Measurements from ENCODE around the gene JMJD1C.

JMJD1C gene

DNA sequence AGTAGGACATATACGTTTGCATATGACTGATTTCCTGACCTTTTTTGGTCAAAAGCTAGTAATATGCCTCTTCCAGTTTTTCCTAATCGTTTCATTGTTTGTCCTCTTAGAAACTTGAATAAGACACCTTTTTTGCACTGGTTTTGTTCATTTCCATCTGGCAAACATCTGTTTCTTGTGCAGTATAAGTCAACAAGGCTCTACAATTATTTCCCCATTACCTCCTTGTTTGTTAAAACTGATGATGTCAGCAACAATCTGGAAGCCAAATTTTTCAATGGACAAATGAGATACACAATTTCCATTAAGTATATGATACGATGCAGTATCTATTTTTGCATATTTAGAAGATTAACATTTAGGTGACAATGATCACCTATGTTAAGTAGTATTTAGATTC is 183.8 kb downstream of the JMJD1C start:
- DNase-seq: no peak

DNA sequence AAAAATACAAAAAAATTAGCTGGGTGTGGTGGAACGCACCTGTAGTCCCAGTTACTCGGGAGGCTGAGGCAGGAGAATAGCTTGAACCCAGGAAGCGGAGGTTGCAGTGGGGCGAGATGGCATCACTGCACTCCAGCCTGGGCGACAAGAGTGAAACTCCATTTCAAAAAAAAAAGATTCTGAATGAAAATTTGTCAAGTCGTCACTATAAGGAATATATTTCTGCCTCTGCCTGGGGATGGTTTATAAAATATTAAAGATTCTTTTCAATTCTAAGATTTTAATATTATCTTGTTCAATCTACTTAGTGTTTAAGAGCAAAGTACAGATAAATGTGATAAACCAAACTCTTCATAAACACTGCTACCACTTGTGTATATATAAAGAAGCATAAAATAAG is 185.4 kb downstream of the JMJD1C start:
- DNase-seq: no peak

DNA sequence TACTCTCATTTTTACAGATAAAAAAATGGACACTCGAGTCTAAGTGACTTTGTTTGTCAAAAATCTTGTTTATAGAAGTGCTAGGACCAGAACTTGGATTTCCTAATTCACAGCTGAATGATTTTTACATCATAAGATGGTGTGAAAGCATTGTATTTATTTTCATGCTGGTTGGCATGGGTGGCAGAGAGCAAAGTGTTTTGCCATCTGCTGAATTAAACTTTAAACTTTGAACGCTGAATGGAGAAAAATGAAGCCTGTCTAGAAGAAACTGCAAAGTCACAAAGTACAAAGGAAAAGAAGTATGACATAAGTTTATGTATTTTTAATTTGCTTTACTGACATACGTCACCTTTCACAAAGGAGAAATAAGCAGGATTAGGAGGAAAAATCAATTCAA is 190.7 kb downstream of the JMJD1C start:
- DNase-seq: no peak

DNA sequence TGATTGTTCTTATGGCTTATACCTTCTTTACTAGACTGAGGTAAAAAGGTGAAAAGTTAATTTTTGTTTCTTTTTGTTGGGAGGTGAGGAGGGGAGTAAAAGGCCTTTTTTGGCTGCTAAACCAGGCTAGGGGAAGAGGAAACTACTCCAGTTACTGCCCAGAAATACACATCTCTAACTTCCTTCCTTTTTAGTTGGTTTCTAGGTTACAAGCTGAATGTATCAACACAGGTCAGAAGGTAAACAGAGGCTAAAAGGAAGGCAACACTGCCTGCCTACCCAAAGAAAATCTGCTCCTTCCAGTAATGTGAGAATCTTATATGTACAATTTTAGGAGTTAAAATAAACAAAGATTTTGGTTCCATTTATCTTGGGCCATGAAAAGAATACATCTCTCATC is 192.2 kb downstream of the JMJD1C start:
- DNase-seq: no peak

DNA sequence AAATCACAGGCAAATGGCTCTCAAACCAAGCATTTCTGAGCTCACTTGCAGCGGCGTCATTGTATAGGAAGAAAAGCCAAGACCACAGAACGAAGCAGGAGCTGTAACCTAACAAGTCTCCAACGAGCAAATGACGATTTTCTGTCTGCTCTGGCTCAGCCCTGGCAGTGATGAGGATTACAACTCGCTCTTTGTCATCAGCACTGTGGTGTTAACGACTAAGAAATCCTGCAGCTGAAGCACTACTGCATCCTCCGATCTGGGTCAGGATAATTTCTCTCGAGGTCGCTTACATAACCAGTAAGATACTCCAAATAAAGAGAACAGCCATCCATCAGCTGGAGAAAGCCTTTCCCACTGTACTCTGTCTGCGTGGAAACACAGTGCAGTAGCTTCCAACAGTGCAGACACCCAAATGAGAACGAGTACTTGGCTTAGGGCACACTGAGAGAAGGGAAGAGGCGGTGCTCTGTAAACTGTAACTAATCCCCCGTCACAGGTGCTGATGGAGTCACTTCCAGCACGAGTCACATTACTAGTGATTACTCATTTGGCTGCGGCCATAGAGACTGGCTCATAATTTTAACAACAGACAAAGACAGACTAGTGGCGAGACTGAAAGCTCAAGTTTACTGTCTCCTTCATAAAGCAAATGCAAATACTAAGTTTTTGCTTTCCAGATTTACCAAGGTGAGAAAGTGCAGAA is 196.8 kb downstream of the JMJD1C start:
- DNase-seq: peak; percentile 80

DNA sequence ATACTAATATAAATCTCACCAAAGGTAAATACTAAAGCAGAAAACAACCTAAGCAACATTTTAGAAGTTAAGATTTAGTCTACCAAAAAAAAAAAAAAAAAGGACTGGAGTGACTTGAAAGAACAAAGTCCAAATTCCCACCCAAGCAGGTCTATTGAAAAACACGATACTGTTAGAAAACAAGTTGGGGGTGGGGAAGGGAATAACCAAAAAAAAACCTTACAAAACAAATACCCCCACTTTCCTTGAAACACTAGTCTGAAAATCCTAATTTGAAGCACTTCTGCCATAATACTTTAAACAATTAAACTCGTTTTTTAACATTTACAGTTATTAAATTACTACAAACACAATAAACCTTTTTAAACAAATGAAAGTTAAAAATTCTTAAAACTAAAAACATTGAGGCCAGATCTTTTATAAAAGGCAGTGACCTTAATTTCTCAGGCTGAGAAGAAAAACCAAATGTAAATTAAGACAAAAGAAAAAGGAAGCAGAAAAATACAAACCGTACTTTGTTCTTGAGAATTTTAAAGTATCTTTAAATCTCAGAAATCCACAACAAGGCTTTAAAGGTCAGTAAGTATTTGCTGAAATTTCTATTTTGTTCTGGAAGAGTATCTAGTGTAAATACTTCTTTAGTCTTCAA is 197.5 kb downstream of the JMJD1C start:
- no peak for DNase-seq

DNA sequence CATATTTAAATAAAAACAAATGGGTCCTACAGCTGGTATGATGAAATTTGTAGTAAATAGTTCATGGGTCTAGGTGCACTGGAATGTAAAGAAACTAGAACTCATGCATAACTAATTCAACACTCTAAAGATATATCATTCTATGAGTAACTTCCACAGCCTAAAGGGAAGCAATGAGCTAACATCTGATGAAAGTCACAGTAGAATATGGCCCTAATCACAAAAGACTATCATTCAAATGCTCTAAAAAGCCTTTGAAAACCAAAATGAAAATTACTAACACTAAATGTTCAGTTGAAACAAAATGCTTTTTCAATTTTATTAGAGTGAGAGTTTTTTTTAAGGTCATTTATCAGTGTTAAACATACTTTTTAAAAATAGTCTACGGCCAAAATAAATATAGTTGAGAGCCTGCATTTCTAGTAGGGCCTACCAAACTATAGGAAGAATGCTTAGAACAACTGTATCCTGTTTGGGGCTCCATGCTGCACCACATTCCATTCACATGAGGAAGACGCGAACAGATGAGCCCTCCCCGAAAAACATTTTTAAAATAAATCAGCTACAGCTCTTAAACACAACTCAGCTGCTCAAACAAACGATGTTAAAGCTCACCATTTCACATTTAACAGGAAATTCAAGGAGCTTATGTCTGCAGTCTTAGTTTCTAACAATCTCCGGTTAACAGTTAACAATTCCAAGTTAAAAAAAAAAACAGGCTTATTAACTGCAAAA is 198.2 kb downstream of the JMJD1C start:
- DNase-seq: peak; percentile 14

DNA sequence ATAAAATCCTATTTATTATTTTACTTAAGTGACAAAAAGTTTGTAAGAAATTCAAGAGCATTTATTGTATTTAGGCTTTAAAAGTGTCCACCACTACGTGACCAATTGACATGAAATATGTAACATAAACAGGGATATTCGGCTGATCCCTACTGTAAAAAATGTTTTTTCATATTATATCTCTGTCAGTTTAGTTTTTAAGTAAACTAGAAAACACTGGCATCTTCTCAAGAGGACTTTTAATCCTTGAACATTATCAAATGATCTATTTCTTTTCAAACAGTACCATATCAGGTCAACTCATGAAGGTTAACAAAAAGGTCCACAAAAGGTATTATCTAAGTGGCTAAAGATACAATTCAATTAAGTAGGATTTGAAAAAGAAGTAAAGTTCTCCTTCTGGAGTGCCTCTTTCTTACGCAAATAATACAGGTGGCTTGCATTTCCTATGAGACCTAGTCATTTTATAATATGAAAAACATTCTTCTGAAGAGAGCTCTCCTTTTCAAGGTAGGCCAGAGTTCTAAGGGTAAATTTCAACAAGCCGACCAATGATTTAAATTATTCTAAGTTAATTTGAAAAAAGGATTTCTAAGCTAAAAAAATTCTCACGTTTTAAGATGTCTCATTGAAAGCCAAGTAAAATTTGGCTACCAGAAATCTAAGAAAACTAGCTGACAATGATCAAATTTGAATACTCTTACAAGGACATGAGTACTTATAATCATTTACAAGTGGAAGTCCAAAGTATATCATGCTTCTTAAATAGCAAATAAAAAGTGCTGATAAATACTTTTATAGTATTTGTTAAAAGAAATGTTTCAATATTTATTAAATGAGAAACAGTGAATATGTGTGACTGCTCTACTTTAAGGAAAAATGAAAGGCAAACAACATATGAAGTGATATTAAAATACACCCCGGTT is 199.1 kb downstream of the JMJD1C start:
- no peak for DNase-seq

DNA sequence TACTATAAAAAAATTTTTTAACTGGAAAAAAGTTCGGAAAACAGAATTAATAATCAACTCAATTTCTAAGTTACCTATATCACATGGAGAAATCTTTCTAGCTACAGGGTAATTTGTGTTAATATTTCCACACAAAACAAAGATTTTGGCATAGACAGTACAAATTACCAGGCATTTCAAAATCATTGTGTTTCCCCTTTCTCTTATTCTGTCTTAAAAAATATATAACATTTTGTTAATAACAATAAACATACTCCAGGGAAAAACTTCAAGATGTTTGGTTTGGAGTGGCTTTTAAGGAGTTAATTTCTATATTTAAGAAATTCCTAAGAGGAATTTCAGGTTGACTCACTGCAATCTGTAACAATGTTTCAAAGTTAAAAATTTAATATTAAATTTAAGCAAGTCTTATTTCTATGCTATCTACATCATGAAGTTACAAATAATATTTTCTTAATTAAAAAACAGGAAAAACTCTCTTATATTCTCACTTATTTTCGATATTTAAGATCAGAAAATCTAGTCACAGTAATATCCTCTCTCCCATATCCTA is 200.0 kb downstream of the JMJD1C start:
- no peak for DNase-seq

DNA sequence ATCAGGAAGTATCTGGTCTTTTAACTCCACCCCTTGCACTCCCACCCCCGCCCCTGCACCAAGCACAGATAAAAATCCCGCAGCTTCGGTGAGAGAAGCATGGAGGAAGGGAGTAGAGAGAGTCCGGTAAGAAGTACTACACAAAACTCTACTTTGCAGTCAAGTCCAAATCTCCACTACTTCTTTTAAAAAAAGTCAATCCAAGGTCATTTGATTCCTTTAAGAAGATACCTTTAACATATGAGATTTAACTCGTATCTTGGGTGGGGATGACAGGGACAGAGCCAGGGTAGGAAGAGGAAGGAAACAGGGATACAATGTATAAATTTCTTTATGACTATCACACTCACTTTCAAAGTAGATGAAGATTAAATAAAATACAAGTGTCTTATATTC is 200.6 kb downstream of the JMJD1C start:
- peak; percentile 44 for DNase-seq

DNA sequence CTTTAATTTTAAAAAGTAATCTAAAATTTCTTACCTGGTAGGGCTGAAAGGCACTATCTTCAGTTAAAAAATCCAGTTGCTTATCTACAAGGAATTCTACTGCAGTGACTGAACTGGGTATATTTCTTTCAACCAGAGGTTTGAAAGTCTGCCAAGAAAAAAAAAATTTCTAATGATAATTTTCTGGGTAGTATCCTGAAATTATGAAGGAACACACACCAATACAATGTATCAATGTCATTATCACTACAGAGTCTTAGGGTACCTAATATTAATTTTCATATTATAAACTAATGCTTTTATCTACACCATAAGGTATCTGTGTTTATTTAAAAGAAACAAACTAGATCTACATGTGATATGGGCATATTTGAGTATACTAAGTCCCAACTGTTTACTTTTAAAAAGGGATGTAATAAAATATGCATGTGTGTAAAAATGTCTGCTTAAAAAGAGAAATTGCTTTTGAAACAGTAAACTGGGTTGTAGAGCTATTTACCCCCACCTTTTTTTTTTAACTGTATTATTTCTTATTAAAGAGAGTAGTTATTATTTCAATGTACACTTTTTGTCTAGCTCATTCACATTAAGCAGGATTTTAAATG is 201.1 kb downstream of the JMJD1C start:
- DNase-seq: no peak

DNA sequence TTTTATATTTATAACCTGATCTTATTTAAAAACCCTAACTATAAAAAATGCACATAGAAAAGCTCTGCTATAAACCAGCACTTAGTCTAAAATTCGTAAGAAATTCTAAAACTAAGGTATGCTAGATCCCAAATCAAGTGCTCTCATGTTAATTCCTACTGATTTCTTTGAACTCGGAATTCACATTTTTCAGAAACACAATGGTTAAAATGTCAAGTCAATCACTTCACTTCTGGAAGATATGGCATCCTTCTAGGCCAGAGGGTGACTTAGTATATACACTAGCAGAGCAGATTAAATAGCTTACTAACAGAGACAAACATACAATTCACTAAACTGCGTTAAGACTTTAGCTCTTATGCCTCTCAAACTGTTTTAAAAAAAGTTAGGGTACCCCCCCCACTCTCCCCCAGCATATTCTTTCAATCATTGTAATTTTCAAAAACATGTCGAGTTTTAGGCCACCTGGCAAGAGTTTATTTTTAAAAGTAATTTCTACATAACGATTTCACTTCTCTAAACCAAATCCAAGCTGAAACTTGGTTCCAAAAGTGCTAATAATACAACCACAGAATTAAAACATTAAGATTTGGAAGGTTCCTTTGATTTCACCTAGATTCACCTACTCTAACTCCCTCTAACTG is 203.2 kb downstream of the JMJD1C start:
- DNase-seq: no peak

DNA sequence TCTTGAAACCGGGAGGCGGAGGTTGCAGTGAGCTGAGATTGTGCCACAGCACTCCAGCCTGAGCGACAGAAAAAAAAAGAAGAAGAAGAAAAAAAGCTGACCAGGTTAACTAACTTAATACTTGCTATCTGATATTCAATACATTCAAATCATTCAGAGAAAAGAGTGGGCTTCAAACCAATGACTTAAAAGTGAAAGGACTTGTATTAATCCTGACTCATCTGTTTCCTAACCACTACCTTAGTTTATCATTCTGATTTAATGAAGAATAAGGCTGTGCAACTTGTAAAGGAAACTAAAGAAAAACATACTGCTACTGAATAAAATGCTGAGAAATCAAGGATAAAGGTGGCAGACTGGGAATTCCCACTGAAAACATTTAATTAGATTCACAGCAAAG is 204.3 kb downstream of the JMJD1C start:
- no peak for DNase-seq

DNA sequence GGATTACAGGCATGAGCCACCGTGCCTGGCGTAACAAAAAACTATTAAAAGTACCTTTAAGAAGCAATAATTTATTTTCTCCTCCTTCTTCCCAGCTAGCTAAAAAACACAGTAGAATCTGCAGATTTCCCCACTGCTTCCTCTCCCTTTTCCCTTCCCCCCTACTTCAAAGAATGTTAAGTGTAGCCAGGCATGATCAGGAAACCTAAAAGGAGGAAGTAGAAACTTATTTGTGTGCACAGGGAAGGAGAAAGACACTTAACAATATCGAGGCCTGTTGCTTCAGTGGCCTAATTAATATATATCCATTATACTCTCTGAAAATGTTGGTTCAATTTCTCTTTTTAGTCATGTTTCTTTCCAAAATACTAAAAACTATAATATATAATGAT is 204.9 kb downstream of the JMJD1C start:
- DNase-seq: no peak

DNA sequence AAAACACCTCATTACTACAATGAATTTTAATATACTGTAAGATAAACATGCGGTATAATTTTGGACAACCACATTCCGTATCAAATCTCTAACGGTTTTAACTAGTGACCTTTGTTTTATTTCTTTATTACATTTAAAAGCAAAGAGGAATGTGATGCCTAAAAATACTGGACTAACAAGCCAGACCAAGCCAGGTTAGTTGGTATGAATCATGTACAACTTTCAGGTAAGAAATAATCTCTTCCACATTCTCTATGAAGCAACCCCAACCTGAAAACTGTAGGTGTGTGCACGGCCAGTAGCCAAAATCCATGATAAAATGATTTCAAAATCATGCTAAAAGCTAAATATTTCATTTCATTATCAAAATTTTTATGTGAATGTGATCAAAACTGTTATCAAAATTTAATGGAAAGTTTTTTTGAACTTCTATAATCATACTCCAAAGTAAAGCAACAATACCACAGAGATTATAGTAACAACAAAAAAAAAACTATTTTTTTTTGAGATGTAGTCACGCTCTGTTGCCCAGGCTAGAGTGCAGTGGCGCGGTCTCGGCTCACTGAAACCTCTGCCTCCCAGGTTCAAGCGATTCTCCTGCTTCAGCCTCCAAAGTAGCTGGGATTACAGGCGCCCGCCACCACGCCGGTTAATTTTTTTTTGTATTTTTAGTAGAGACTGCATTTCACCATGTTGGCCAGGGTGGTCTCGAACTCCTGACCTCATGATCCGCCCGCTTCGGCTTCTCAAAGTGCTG is 205.5 kb downstream of the JMJD1C start:
- no peak for DNase-seq

DNA sequence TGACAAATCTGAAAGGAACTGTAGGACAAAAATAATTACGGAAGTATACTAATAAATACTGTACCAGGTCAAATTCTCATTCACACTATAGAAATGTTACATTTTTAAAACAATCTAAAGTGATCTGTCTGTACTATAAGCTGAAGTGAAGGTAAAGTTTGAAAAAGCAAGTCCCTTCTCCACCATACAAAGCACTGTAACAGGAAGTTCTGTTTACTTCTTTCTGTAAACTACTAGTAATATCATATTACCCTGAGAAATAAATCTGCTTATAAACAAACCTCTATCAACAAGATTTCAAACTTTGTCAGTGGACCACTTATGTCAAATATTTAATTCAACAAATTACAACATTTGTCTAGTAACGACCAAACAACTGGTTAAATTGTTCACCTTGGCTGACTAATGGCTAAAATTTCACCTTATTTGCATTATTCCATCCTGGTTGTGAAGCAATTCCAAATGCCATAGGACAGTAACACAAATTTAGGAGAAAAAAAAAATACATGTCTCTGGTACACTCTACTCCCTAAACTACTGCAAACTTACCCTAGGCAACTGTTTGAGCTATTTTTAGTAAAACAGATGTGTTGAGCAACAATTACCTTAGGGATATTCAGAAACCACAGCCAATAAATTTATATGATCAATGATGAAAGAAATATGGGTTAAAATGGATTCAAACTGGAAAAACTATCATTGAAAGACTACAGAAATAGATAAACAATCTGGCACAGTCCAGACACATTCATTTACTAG is 206.7 kb downstream of the JMJD1C start:
- no peak for DNase-seq

DNA sequence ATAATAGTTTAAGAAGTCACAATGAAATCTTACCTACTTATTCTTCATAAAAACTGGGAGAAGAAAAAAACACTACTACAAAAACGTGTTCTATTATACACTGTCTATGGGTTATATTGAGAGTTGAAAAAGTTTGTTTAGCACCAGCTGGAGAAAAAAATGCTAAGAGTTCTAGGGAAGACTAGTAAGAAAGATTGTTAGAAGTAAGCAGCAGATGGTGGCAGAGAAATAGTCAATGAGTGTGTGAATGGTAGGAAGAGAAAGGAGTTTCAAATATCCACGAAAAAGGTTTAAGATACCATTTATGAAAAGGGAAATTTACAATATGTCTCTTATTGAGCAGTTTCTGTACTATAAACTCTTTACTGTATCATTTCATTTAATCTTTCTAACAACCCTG is 208.0 kb downstream of the JMJD1C start:
- no peak for DNase-seq

DNA sequence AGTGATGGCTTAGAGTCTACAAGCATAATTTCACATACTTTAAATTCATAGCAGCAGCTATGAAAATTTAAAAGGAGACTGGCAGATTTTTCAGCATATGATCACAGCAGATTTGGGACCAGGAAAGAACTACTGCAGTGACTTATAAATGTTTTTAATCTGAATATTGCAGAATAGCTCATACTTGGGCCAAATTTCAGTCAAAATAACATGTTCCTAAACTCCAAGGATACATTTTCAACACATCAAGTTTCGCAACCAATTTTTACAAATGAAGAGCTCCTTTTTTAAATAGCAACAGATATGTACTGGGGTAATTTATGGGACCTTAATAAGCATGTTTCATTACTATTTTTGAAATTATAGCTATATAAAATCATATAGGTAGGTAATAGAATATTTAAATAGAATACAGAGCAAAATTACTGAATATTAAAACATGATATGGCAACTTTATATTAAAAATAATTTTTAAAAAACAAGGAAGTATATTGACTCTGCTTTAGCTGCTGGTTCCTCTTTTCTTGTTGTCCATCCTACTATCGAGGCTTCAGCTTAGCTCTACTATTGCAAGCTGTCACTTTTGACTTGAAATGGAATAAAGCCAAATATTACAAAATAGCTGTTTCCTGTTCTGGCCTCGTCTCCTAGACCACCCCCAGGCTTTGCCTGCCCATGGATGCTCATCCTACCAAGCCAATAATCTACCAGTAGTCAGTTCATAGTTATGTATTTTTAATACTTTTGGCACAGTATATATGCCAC is 209.6 kb downstream of the JMJD1C start:
- DNase-seq: no peak

DNA sequence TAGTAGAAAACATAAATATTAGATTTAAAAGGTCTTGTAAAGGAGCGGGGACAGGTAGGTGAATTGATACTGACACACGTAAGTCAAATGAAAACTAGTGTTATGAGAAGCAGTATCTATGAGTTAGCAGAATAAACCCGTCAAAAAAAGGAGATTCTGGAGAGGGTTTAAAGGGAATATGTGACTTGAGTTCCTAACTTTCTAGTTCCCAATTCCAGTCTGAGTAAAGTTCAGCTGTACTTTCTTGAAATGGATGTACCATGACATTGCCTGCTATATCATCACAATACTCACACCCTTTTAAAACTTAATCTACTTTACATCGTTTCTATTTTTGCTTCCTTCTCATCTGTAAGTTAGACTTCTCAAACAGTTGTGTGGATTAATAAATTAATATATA is 210.5 kb downstream of the JMJD1C start:
- no peak for DNase-seq

DNA sequence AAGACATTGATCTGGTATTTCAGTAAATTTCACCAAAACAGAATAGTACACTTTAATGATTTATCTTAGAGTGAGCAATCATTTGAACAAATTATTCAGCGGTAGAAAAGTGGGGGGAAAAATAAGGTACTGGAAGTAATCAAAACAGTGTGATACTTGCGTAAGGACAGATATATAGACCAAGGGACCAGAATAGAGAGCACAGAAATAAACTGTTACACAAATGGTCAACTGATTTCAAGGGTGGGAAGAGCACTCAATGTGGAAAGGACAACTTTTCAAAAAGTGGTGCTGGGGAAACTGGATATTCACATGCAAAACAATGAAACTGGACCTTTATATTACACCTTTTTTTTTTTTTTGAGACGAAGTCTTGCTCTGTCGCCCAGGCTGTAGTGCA is 212.7 kb downstream of the JMJD1C start:
- no peak for DNase-seq
